Measurements from ENCODE around the gene CXCR2. TPM values are rescaled to one million over a fixed set of nuclear protein-coding genes. Genes with fewer than 3 reads are reported as not detected.

The CXCR2 gene
- total and polyA plus RNA-seq, 10 of the 15 experiments (the other 5 are each of a cell fraction or from before 2014, with no cell fraction given): 0.04 to 0.62 (median 0.16) TPM

- no peak overlapping the region for H3K4me2 ChIP-seq (ENCODE audit: control insufficient read depth, insufficient read depth)
- in situ Hi-C loops (cut with MboI) (no loop called here), intact Hi-C loops (cut with micrococcal nuclease; ENCODE audit: unreplicated experiment) (no loop called here)
- no peaks in the 10 kb centered on the region for H3K9me3 ChIP-seq (replicated peaks; ENCODE audit: control insufficient read depth, insufficient read depth, low read length)
- FAIRE-seq (no peak), DNase-seq (ENCODE audit: low read depth, low spot score) (no peak), ATAC-seq (no peak)
- peaks cover 0 to 2% of the 10 kb centered on the region in 2 experiments; a peak in 1 of 4 replicates for H3K27me3 ChIP-seq (replicated peaks in 1 of 2; ENCODE audit: control insufficient read depth in 2 of 2, insufficient read depth in 2 of 2, low read length in 1 of 2)
- H3K79me2 ChIP-seq (ENCODE audit: control insufficient read depth, insufficient read depth, low read length): no peaks in the 10 kb centered on the region
- no TSS peak for BruUV-seq (replicated peaks)
- POLR2A ChIA-PET: no interaction called here
- TF ChIP-seq CHD2 (IDR thresholded peaks at IDR 0.05; ENCODE audit: borderline replicate concordance, low read depth, low read length) (no peak), SIN3A (IDR thresholded peaks at IDR 0.05; ENCODE audit: low read depth, low read length) (no peak), MYB (IDR thresholded peaks at IDR 0.05; ENCODE audit: borderline replicate concordance, low read depth, low read length) (no peak), NKRF (conservative IDR thresholded peaks at IDR 0.05) (no peak), IRF4 (IDR thresholded peaks at IDR 0.05; ENCODE audit: low read depth, low read length) (no peak), BCL11A (IDR thresholded peaks at IDR 0.05; ENCODE audit: low read depth, low read length) (no peak), MEF2A (IDR thresholded peaks at IDR 0.05; ENCODE audit: insufficient read depth, low read depth, low read length) (no peak), IKZF1 (conservative IDR thresholded peaks at IDR 0.05) (no peak), BACH1 (IDR thresholded peaks at IDR 0.05; ENCODE audit: borderline replicate concordance) (no peak)
- TF ChIP-seq, protein P1, sequence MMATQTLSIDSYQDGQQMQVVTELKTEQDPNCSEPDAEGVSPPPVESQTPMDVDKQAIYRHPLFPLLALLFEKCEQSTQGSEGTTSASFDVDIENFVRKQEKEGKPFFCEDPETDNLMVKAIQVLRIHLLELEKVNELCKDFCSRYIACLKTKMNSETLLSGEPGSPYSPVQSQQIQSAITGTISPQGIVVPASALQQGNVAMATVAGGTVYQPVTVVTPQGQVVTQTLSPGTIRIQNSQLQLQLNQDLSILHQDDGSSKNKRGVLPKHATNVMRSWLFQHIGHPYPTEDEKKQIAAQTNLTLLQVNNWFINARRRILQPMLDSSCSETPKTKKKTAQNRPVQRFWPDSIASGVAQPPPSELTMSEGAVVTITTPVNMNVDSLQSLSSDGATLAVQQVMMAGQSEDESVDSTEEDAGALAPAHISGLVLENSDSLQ (IDR thresholded peaks at IDR 0.05): no peak
- SMC1A ChIA-PET (ENCODE audit: uncharacterized antibody, unreplicated experiment): no interaction called here
- no peak overlapping the region for H3K4me3 ChIP-seq
- CTCF ChIA-PET: no interaction called here
- RAD21 ChIA-PET (ENCODE audit: unreplicated experiment): no interaction called here
- H3K4me1 ChIP-seq (ENCODE audit: control insufficient read depth, insufficient read depth, low read length): no peaks in the 10 kb centered on the region
- no peak overlapping the region for H2AFZ ChIP-seq (ENCODE audit: control insufficient read depth, low read depth, low read length)
- no peaks in the 10 kb centered on the region for H3K36me3 ChIP-seq (ENCODE audit: control insufficient read depth in 2 of 2, insufficient read depth in 2 of 2, low read length in 1 of 2)
- no peaks in the 10 kb centered on the region for H4K20me1 ChIP-seq (ENCODE audit: control insufficient read depth, insufficient read depth)
- H3K27ac ChIP-seq (ENCODE audit: control insufficient read depth, insufficient read depth): no peak overlapping the region
- 34% methylated on average over 6 of the region's 6 CpGs for WGBS (ENCODE audit: insufficient coverage, insufficient replicate concordance, low lambda C conversion rate, missing lambda C conversion rate)
- H3K9ac ChIP-seq (ENCODE audit: control insufficient read depth, insufficient read depth, low read length): no peak overlapping the region
Observed at GRCh38 chr2:218128781-218129457, 3.1 kb downstream of the CXCR2 start.
